Epithelial cell of esophagus (primary cell): ENCODE data around the gene UNC45B.

Experiments used
- DNase-seq: peaks from one replicate; pipeline ENCODE4 v3.0.0; 2010; ENCODE audit warnings: low read depth
- H3K4me3 ChIP-seq: 2 replicates; pipeline ENCODE4 v1.5.1; 2011; ENCODE audit warnings: mild to moderate bottlenecking, low read length, control low read depth
- CTCF ChIP-seq: IDR thresholded peaks from 2 replicates; pipeline ENCODE4 v1.5.1; 2011; ENCODE audit warnings: low read depth, mild to moderate bottlenecking, low read length, control low read depth, inconsistent platforms; ENCODE audit not compliant: insufficient read depth; ENCODE audit errors: missing control alignments

Gene UNC45B

GRCh38 chr17:35130392-35130791 is 17.2 kb upstream of the UNC45B start:
- no peak for DNase-seq
- no peak overlapping the region for H3K4me3 ChIP-seq
- TF ChIP-seq CTCF: no peak

GRCh38 chr17:35132099-35132498 is 15.5 kb upstream of the UNC45B start:
- no peak overlapping the region for H3K4me3 ChIP-seq
- no peak for DNase-seq
- TF ChIP-seq CTCF: no peak

- no peak for TF ChIP-seq CTCF
- DNase-seq: no peak
- H3K4me3 ChIP-seq: no peak overlapping the region
Observed at GRCh38 chr17:35132816-35133550, 14.6 kb upstream of the UNC45B start.

GRCh38 chr17:35135322-35135721 is 12.3 kb upstream of the UNC45B start:
- no peak overlapping the region for H3K4me3 ChIP-seq
- no peak for DNase-seq
- no peak for TF ChIP-seq CTCF

GRCh38 chr17:35138218-35138617 is 9.4 kb upstream of the UNC45B start:
- no peak for TF ChIP-seq CTCF
- H3K4me3 ChIP-seq: no peak overlapping the region
- no peak for DNase-seq

GRCh38 chr17:35141681-35142466 is 5.7 kb upstream of the UNC45B start, which contains the start of gene NLE1:
Gene NLE1 (minus strand): TSS chr17:35142303. CDS start chr17:35142275, 28 bp downstream.
- TF ChIP-seq CTCF: peak; percentile 84
- peak; percentile 85 for DNase-seq
- peak within 1 kb of the TSS; percentile 98 for H3K4me3 ChIP-seq
